GDM1 (cell line): Measurements from ENCODE around the gene TSNAXIP1.
"Not testable (repeated sequence)": the region's sequence is repeated elsewhere in the genome, so short reads cannot be mapped to it uniquely, and the experiment has no call there.

Experiments used
- DNase-seq: peaks from one replicate; lab custom pipeline; 2025; lab: John Stamatoyannopoulos, UW

Gene TSNAXIP1

GRCh38 chr16:67862623-67863583, 56.2 kb downstream of the TSNAXIP1 start:
- no peak for DNase-seq

GRCh38 chr16:67864044-67864443, 57.4 kb downstream of the TSNAXIP1 start:
- DNase-seq: not testable (repeated sequence)

GRCh38 chr16:67864594-67864993, 57.9 kb downstream of the TSNAXIP1 start:
- DNase-seq: no peak

GRCh38 chr16:67865318-67865717, 58.6 kb downstream of the TSNAXIP1 start:
- DNase-seq: no peak

- no peak for DNase-seq
Measured at GRCh38 chr16:67868290-67868689, 61.6 kb downstream of the TSNAXIP1 start.

GRCh38 chr16:67869653-67870052, 63.0 kb downstream of the TSNAXIP1 start:
- no peak for DNase-seq

GRCh38 chr16:67871256-67871655, 64.6 kb downstream of the TSNAXIP1 start:
- DNase-seq: no peak

- no peak for DNase-seq
Measured at GRCh38 chr16:67872131-67872630, 65.5 kb downstream of the TSNAXIP1 start.

GRCh38 chr16:67872631-67873434, 66.1 kb downstream of the TSNAXIP1 start, which contains the start of gene EDC4:
TSS of gene EDC4 (plus strand) at chr16:67873052. CDS start at chr16:67873262, 210 bp downstream.
- DNase-seq: peak; percentile 45

- DNase-seq: no peak
Measured at GRCh38 chr16:67873435-67874370, 67.0 kb downstream of the TSNAXIP1 start.

GRCh38 chr16:67874372-67874771, 67.7 kb downstream of the TSNAXIP1 start:
- DNase-seq: no peak

- no peak for DNase-seq
Measured at GRCh38 chr16:67877064-67877463, 70.4 kb downstream of the TSNAXIP1 start.
